Measurements from ENCODE around the gene OR2T11.
"Not testable (repeated sequence)": the region's sequence is repeated elsewhere in the genome, so short reads cannot be mapped to it uniquely, and the experiment has no call there.

The OR2T11 gene

DNA sequence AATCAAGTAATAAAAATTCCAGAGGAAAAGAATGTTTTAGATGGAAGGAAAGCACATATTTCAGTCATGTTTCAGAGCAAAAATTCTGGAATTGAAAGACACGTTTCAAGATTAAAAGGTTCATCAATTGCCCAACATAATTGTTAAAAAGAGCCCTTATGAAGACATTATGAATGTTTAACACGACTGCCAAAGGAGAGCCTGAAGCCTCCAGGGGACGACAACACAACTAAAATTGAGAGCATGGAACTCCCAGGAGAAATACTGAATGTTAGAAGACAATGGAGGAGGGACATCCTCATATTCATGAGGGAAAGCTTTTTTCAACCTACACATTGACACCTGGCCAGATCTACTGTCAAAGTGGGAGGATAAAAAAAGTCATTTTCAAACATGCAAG lies 16.0 kb downstream of the OR2T11 start:
- DNase-seq (ENCODE audit: low read depth), result no peak

DNA sequence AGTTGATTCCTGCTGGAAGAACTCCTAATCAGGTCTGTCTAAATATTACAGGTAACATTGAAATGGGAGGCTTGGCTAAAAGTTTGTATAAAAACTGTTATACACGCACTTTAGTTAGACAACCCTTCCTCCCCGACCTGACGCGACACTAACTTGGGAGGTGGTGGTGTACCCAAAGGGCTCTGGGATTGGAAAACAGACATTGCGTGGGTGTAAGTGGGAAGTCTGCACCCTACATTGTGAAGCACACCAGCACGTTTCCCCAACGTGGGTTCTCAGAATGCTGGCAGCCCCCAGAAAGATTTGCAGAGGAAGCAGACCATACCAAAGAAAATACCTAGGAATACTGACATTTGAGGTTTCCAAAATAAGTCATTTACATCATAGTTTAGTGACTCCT lies 16.8 kb downstream of the OR2T11 start:
- no peak for DNase-seq (ENCODE audit: low read depth)

DNA sequence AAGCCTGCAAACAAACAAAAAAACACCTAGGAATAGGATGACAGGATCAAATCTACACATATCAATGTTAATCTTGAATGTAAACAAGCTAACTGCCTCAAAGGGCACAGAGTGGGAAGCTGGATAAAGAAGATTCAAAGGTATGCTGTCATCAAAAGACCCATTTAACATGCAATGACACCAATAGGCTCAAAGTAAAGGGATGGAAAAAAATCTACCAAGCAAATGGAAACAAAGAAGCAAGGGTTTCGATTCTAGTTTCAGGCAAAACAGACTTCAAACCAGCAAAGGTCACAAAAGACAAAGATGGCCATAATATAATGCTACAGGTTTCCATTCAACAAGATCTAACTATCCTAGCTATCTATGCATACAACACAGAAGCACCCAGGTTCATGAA lies 21.1 kb downstream of the OR2T11 start:
- no peak for DNase-seq (ENCODE audit: low read depth)

DNA sequence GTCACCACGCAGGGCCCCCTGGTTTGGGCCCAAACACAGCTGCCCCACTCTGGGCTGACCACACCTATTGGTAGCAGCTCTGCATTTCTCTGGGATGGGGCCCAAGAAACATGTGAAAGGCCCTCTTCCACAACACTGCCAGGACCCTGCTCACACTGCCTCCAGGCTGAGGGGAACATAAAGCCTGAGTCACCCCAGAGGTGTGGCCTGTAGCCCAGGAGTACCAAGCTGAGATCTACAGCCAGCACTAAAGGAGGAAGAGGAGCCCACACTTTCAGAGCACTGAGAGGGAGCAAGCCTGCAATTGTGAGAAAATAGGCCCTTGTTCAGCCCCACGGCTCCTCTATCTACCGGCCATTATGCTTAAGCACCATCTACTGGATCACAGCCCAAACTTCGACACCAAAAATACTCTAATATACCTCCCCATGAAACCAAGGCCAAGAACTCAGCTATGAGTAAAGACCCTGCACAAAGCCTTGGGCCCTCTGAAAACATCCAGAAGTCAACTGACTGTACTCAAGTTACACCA lies 22.9 kb downstream of the OR2T11 start:
- no peak for DNase-seq (ENCODE audit: low read depth)

DNA sequence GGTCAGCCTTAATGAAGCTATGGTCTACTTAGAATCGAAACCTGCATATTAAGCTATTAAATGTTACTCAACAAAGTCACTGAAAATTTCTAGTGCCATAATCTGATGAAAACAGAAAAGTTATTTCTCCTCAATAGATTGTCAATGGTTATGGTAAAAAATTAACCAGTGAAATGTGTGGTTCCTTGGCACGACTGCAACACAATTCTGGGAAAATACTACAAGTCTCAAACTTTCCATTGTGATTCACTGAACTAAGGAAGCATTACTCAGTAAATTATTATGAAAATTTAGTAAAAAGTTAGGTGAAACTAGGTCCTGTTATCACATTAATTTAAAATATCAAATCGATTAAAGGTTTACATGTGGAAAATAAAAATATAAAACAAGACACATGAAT lies 24.6 kb downstream of the OR2T11 start:
- no peak for DNase-seq (ENCODE audit: low read depth)

DNA sequence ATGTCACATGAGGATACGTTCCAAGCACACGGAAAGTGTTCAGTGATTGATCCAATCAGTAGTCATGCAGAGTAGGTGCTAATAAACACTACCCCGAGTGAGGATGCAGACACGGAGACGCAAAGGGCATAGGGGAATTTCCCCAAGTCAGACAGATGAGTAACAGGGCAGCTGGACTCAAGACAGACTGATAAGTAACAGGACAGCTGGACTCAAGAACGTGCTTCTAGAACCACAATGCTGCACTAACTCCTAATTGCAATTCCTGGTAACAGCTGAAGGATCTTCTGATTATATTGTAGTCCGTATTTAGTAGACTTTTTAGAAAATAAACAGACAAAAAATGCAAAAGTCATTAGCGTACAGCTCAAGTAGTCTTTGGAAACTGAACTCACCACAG lies 35.5 kb downstream of the OR2T11 start:
- DNase-seq (ENCODE audit: low read depth), result no peak

DNA sequence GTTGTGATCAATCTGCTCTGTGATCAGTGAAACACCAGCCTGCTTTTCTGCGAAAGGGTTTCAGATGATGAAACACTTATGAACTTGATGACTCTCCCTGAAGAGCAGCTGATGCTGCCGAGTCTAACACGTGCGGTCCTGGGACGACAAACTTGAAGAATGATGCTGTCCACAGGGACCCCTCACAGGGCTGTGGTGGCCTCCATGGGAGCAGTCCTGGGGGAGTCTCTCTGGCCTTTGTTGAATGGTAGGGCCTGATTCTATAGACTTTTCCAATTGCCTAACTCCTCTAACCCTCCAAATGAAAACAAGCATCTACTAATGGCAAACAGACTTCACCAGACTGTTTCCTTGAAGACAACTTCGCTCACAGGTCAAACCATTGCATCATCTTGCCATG lies 37.3 kb downstream of the OR2T11 start, which contains the start of gene OR2T10:
Gene OR2T10 (minus strand): TSS at position 112 of the 400 bp plus-strand sequence. CDS start 3,932 bp downstream, outside the sequence.
- no peak for DNase-seq (ENCODE audit: low read depth)

DNA sequence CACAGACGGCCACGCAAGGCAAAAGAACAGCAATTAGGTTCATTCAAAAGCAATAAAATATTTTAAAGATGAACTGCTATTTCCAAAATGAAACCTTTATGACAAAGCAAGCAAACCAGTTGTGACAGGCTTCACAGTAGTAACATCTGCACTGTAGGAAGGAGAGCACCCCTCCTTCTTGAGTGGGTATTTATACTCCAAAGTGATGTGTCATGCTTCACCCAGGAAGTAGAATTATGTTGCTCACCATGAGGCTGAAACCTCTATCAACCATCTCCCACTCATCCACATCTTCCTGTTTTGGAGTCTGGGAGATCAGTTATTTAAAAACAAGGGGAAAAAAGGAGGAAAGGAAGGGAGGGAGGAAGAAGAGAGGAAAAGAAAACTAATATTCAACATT lies 38.3 kb downstream of the OR2T11 start:
- DNase-seq (ENCODE audit: low read depth), result no peak

DNA sequence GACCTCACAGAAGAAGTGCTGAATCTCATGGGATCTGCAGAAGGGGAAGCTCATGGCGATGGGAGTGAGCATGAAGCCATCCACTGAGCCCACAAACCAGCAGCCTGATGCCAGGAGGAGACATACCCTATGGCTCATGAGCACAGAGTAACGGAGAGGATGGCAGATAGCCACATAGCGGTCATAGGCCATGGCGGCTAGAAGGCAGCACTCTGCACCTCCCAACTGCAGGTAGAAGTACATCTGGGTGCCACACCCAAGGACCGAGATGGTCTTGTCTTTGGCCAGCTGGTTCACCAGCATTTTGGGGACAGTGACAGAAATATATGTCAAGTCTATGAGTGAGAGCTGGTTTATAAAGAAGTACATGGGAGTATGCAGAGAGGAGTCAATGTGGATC lies 41.7 kb downstream of the OR2T11 start:
- DNase-seq (ENCODE audit: low read depth), result no peak

DNA sequence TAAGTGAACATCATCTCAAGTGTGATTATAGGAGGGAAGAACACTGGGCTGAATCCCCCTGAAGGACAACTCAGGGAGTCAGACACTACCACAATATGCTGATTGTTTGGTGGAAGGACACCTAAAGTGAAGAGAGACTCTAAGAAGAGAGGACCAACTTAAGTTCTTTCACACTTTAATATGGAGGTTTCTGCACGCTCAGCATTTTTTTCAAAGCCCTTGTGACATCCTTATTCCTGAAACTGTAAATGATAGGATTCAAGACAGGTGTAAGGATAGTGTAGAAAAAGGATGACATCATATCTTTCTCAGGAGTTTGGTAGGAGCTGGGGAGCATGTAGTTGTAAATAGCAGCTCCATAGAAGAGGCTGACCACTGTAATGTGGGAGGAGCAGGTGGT lies 42.2 kb downstream of the OR2T11 start:
- no peak for DNase-seq (ENCODE audit: low read depth)

DNA sequence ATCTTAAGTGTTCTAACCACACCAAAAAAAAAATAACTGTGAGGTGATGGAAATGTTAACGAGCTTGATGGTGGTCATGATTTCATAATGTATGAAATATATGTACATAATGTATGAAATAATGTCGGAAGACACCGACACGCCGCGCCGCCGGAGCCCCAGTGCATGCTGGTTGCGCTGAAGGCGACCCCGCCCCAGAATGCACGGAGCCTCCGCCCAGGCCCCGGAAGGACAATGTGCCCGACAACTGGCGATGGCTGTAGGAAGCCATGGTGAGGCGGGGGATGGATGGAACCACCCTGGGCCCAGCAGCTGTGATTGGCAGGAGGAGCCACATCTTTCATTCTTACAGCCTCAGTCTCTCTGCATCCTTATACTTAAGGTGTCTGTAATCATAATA lies 44.8 kb downstream of the OR2T11 start:
- no peak for DNase-seq (ENCODE audit: low read depth)

DNA sequence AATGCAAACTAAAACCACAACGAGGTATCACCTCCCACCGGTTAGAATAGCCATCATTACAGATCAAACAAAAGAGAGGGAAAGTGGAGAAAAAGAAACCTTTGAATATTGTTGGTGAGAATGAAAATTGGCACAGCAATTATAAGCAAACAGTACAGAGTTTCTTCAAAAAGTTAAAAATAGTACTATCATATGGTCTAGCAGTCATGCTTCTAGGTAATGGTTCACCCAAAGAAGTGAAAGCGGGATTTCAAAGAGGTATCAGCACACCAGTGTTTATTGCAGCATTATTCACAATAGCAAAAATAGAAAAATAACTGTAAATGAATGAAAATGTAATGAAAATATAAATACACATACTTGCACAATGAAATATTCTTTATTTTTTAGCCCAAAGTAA lies 45.6 kb downstream of the OR2T11 start:
- DNase-seq (ENCODE audit: low read depth), result no peak

DNA sequence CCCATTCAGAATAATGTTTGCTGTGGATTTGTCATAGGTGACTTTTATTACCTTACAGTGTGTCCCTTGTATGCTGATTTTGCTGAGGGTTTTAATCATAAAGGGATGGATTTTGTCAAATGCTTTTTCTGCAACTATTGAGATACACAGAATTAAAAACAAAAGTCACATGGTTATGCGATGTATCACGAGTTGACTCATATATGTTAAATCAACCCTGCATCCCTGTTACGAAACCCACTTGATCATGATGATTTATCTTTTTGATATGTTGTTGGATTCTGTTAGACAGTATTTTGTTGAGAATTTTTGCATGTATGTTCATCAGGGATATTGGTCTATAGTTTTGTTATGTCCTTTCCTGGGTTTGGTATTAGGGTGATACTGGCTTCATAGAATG lies 49.6 kb downstream of the OR2T11 start:
- no peak for DNase-seq (ENCODE audit: low read depth)

DNA sequence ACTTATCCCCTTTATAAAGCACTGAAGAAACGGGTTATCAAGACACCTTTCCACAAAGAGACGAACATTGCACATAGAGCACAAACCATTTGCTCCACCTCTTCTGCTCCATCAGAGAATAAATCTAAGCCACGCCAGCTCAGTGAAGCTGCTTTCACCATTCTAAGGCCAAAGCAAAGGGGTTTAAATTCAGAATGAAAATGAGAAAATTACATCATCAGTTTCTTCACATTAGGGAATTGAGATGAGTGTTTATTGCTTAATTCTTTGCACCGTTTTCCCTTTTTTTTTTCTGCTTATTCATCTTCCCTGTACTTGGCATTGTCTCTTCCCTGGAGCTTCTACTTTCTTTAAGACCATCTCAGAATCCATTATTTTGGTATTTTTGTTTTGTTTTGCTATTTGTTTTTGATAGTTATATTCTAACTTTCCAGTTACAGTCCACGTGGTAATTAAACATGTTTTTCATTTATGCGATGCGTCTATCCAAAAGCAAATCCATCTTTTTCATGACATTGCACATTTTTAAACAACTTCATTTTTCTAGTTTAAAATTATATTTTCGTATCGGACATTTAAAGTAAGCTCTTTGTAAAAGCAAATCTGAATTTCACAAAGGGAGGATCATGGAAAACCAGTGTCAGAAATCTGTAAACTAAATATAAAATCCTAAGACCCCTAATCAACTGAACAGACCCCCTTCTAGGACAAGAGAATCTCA lies 58.5 kb downstream of the OR2T11 start:
- DNase-seq (ENCODE audit: low read depth), result no peak

DNA sequence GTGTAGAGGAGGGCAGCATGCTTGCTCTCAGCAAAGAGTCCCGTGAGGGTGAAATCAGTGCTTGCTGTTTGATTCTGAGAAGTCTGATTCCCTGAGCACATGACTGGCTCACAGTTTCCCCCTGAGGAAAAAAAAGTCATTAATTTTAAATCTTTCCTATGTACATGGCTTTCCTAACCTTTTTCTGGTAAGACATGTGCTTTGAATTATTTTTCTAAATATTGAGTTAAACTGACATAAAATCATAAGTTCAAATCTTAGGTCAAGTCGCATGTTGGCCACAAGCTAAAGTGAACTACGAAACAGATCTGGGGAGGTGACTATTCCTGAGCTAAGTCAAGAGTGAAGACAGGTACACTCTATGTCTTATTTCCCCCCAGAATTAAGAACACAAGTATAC lies 60.2 kb downstream of the OR2T11 start, which contains the start of gene OR2T34:
Gene OR2T34 (minus strand): TSS at position 101 of the 400 bp plus-strand sequence. CDS start 0 bp downstream, at position 101.
- DNase-seq (ENCODE audit: low read depth), result not testable (repeated sequence)

DNA sequence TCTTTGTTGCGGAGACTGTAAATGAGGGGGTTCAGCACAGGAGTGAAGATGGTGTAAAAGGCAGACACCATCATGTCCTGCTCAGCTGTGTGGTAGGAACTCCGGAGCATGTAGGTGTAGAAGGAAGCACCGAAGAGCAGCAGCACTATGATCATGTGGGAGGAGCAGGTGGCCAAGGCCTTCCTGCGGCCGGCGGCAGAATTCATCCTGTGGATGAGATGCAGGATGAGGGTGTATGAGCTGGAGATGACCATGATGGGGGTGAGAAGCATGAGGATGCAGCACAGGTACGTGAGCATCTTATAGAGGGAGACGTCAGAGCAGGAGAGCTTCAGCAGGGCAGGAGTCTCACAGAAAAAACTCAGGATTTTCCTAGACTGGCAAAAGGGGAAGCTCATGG lies 61.0 kb downstream of the OR2T11 start:
- not testable (repeated sequence) for DNase-seq (ENCODE audit: low read depth)

Data from fibroblast of gingiva (primary cell).